Kidney epithelial cell (primary cell): ENCODE measurements around the gene KRT26. TPM values are rescaled to one million over a fixed set of nuclear protein-coding genes. Genes with fewer than 3 reads are reported as not detected.

ENCODE experiments used
- DNase-seq: peaks from one replicate; pipeline ENCODE4 v3.0.0-alpha.2; 2010; ENCODE audit warnings: low read depth
- H3K27me3 ChIP-seq: 2 replicates; pipeline ENCODE4 v1.6.0; 2011; ENCODE audit warnings: low read length; ENCODE audit not compliant: control insufficient read depth, insufficient read depth
- H3K36me3 ChIP-seq: 2 replicates; pipeline ENCODE4 v1.5.1; 2011; ENCODE audit warnings: low read length; ENCODE audit not compliant: control insufficient read depth, insufficient read depth
- H3K4me3 ChIP-seq: 2 replicates; pipeline ENCODE4 v1.5.1; 2011; ENCODE audit warnings: low read depth, mild to moderate bottlenecking, control low read depth, low read length
- CTCF ChIP-seq: IDR thresholded peaks from 2 replicates; pipeline ENCODE4 v1.5.1; 2011; ENCODE audit warnings: mild to moderate bottlenecking, moderate library complexity, low read length, control low read depth, inconsistent platforms; ENCODE audit not compliant: insufficient read depth, poor library complexity, severe bottlenecking
- total RNA-seq: library from RNA; depleted of rRNA; stranded (reverse); fragments of >200 nt; gene quantifications from 2 replicates; pipeline ENCODE4 v1.2.3, GENCODE V29; 2015

KRT26 gene
- total RNA-seq, 1 donor from 2014 or later: not detected

GRCh38 chr17:40799859-40800258 lies 27.9 kb upstream of the KRT26 start, which contains the start of gene KRT28:
TSS of gene KRT28 (minus strand) at chr17:40799959. CDS start at chr17:40799893, 66 bp downstream.
- H3K4me3 ChIP-seq: no peak within 1 kb of the TSS
- no peak for DNase-seq
- TF ChIP-seq CTCF: no peak
- H3K27me3 ChIP-seq: no peaks in the 10 kb centered on the region
- H3K36me3 ChIP-seq: no peaks in the 10 kb centered on the region

- H3K27me3 ChIP-seq: no peaks in the 10 kb centered on the region
- no peak overlapping the region for H3K4me3 ChIP-seq
- TF ChIP-seq CTCF: no peak
- no peaks in the 10 kb centered on the region for H3K36me3 ChIP-seq
- no peak for DNase-seq
These were observed 24.8 kb upstream of the KRT26 start for GRCh38 chr17:40796846-40797245.

GRCh38 chr17:40795019-40795667 lies 23.1 kb upstream of the KRT26 start:
- TF ChIP-seq CTCF: no peak
- DNase-seq: no peak
- Histone ChIP-seq H3K4me3 (no peak overlapping the region), H3K27me3 (no peaks in the 10 kb centered on the region), H3K36me3 (no peaks in the 10 kb centered on the region)

- H3K27me3 ChIP-seq: no peaks in the 10 kb centered on the region
- H3K4me3 ChIP-seq: no peak overlapping the region
- H3K36me3 ChIP-seq: no peaks in the 10 kb centered on the region
- no peak for DNase-seq
- TF ChIP-seq CTCF: no peak
These were observed 22.5 kb upstream of the KRT26 start for GRCh38 chr17:40794466-40794865.

- H3K36me3 ChIP-seq: no peaks in the 10 kb centered on the region
- DNase-seq: no peak
- TF ChIP-seq CTCF: no peak
- no peak overlapping the region for H3K4me3 ChIP-seq
- no peaks in the 10 kb centered on the region for H3K27me3 ChIP-seq
These were observed 21.8 kb upstream of the KRT26 start for GRCh38 chr17:40793832-40794231.

GRCh38 chr17:40791787-40792436 lies 19.9 kb upstream of the KRT26 start:
- H3K4me3 ChIP-seq: no peak overlapping the region
- no peaks in the 10 kb centered on the region for H3K27me3 ChIP-seq
- H3K36me3 ChIP-seq: no peaks in the 10 kb centered on the region
- TF ChIP-seq CTCF: peak; percentile 83
- DNase-seq: peak; percentile 9
